IMR-90 (cell line): ENCODE measurements around the gene PPIP5K2. TPM values are rescaled to one million over a fixed set of nuclear protein-coding genes. Genes with fewer than 3 reads are reported as not detected.
"Not testable (repeated sequence)": the region's sequence is repeated elsewhere in the genome, so short reads cannot be mapped to it uniquely, and the experiment has no call there.

Experiments used
- ATAC-seq: fragments of 200-7000 bp; cut with Tn5 transposase; 2 replicates; pipeline ENCODE4 v1.9.1; 2020; ENCODE audit warnings: low read depth, mild to moderate bottlenecking, moderate library complexity
- BruUV-seq: library from RNA; stranded (reverse); fragments of 400-500 nt; replicated peaks from 2 replicates; lab custom pipeline; 2021; lab: Mats Ljungman, UMichigan
- CTCF ChIA-PET: fragments of 300-600 bp; formaldehyde crosslinking; extraction: SDS; loops from one replicate; lab custom pipeline; 2021; ENCODE audit warnings: antibody characterized with exemption; lab: Yijun Ruan, JAX
- POLR2A ChIA-PET: fragments of 300-600 bp; sonication (Branson Sonifier 250); formaldehyde crosslinking; loops from one replicate; lab custom pipeline; 2022; ENCODE audit warnings: antibody characterized with exemption; ENCODE audit not compliant: unreplicated experiment; lab: Charles Lee
- DNase-seq: peaks from one replicate; pipeline ENCODE4 v3.0.0; 2013
- H2AFZ ChIP-seq: replicated peaks from 2 replicates; pipeline ENCODE3; 2013; ENCODE audit warnings: low read length, mild to moderate bottlenecking; ENCODE audit not compliant: poor library complexity
- H2AK5ac ChIP-seq: 2 replicates; pipeline ENCODE4 v1.6.1; 2013; ENCODE audit warnings: low read depth, low read length, inconsistent platforms
- H2AK9ac ChIP-seq: replicated peaks from 2 replicates; pipeline ENCODE3; 2013; ENCODE audit warnings: mild to moderate bottlenecking, low read depth, low read length, moderate library complexity; ENCODE audit not compliant: poor library complexity
- H2BK120ac ChIP-seq: 2 replicates; pipeline ENCODE4 v1.6.1; 2013; ENCODE audit warnings: low read depth, low read length, inconsistent platforms
- H2BK15ac ChIP-seq: 3 replicates; pipeline ENCODE4 v1.6.1; 2013; ENCODE audit warnings: low read depth, low read length, inconsistent platforms
- H2BK20ac ChIP-seq: 2 replicates; pipeline ENCODE4 v1.6.1; 2013; ENCODE audit warnings: low read depth, mild to moderate bottlenecking, inconsistent platforms, low read length, moderate library complexity
- H2BK5ac ChIP-seq: 2 replicates; pipeline ENCODE4 v1.6.1; 2013; ENCODE audit warnings: mild to moderate bottlenecking, low read depth, low read length, inconsistent platforms; ENCODE audit not compliant: poor library complexity, severe bottlenecking
- H3K14ac ChIP-seq: replicated peaks from 2 replicates; pipeline ENCODE4 v1.6.1; 2013; ENCODE audit warnings: low read depth, low read length, inconsistent platforms
- H3K18ac ChIP-seq: 2 replicates; pipeline ENCODE4 v1.6.1; 2013; ENCODE audit warnings: low read depth, low read length, control low read depth
- H3K23ac ChIP-seq: 2 replicates; pipeline ENCODE4 v1.6.1; 2013; ENCODE audit warnings: low read depth, low read length, inconsistent platforms
- H3K27ac ChIP-seq: 2 replicates; pipeline ENCODE4 v1.5.1; 2013; ENCODE audit warnings: mild to moderate bottlenecking, control low read depth, low read length; ENCODE audit not compliant: insufficient read depth
- H3K27me3 ChIP-seq: 2 replicates; pipeline ENCODE4 v1.6.1; 2013; ENCODE audit warnings: low read length; ENCODE audit not compliant: control insufficient read depth, insufficient read depth
- H3K36me3 ChIP-seq: 2 replicates; pipeline ENCODE4 v1.6.1; 2013; ENCODE audit warnings: low read length, mixed read lengths; ENCODE audit not compliant: control insufficient read depth, insufficient read depth
- H3K4ac ChIP-seq: 2 replicates; pipeline ENCODE4 v1.6.1; 2013; ENCODE audit warnings: low read depth, low read length, inconsistent platforms
- H3K4me1 ChIP-seq: 2 replicates; pipeline ENCODE4 v1.6.1; 2013; ENCODE audit warnings: low read length, mixed read lengths; ENCODE audit not compliant: control insufficient read depth, insufficient read depth
- H3K4me2 ChIP-seq: 2 replicates; pipeline ENCODE4 v1.6.1; 2013; ENCODE audit warnings: low read depth, mild to moderate bottlenecking, control low read depth, low read length, moderate library complexity
- H3K4me3 ChIP-seq: 2 replicates; pipeline ENCODE4 v1.5.1; 2013; ENCODE audit warnings: low read depth, mild to moderate bottlenecking, control low read depth, low read length, moderate library complexity; ENCODE audit not compliant: insufficient read depth
- H3K56ac ChIP-seq: 2 replicates; pipeline ENCODE4 v1.6.1; 2013; ENCODE audit warnings: low read length, inconsistent platforms; ENCODE audit not compliant: insufficient read depth; ENCODE audit errors: extremely low read depth
- H3K79me1 ChIP-seq, 2 experiments: 2 replicates each; pipeline ENCODE4 v1.6.1; 2013; ENCODE audit warnings: low read length in 2 of 2, inconsistent platforms in 1 of 2, low read depth in 1 of 2
- H3K9ac ChIP-seq: 2 replicates; pipeline ENCODE4 v1.6.1; 2013; ENCODE audit warnings: low read depth, low read length, control low read depth
- H3K9me1 ChIP-seq: 2 replicates; pipeline ENCODE4 v1.6.1; 2013; ENCODE audit warnings: low read length, inconsistent platforms; ENCODE audit not compliant: insufficient read depth
- H3K9me3 ChIP-seq: 2 replicates; pipeline ENCODE4 v1.6.1; 2013; ENCODE audit warnings: low read length; ENCODE audit not compliant: control insufficient read depth, insufficient read depth
- H4K20me1 ChIP-seq: 2 replicates; pipeline ENCODE4 v1.6.1; 2013; ENCODE audit warnings: low read length, inconsistent platforms; ENCODE audit not compliant: insufficient read depth
- H4K5ac ChIP-seq: 2 replicates; pipeline ENCODE4 v1.6.1; 2013; ENCODE audit warnings: mild to moderate bottlenecking, low read depth, low read length, control low read depth
- H4K8ac ChIP-seq, 2 experiments: 2 replicates each; pipeline ENCODE4 v1.6.1; 2013; ENCODE audit warnings: low read depth in 2 of 2, low read length in 2 of 2, control low read depth in 1 of 2, inconsistent platforms in 1 of 2
- H4K91ac ChIP-seq: 2 replicates; pipeline ENCODE4 v1.6.1; 2013; ENCODE audit warnings: low read depth, low read length, inconsistent platforms; ENCODE audit not compliant: insufficient read depth
- CEBPB ChIP-seq: IDR thresholded peaks from 2 replicates; pipeline ENCODE4 v1.6.1; 2012; ENCODE audit warnings: low read depth, low read length, improper control_type of control experiment
- CTCF ChIP-seq: conservative IDR thresholded peaks from 2 replicates; pipeline ENCODE4 v1.5.1; 2012; ENCODE audit warnings: mild to moderate bottlenecking, low read depth, low read length, improper control_type of control experiment
- MAZ ChIP-seq: IDR thresholded peaks from 2 replicates; pipeline ENCODE4 v1.6.1; 2012; ENCODE audit warnings: low read depth, mild to moderate bottlenecking, low read length, improper control_type of control experiment, moderate library complexity, borderline replicate concordance
- MXI1 ChIP-seq: IDR thresholded peaks from 2 replicates; pipeline ENCODE4 v1.6.1; 2012; ENCODE audit warnings: low read depth, mild to moderate bottlenecking, low read length, moderate library complexity, borderline replicate concordance
- POLR2A ChIP-seq: IDR thresholded peaks from 2 replicates; pipeline ENCODE4 v1.6.1; 2012; ENCODE audit warnings: mild to moderate bottlenecking, low read depth, low read length
- RFX5 ChIP-seq: IDR thresholded peaks from 2 replicates; pipeline ENCODE4 v1.8.0; 2012; ENCODE audit warnings: low read depth, mild to moderate bottlenecking, low read length, moderate library complexity
- SMC3 ChIP-seq: fragments of 150-350 bp; IDR thresholded peaks from 2 replicates; pipeline ENCODE4 v1.6.1; 2016; ENCODE audit warnings: low read depth, mild to moderate bottlenecking, antibody characterized with exemption, low read length, moderate library complexity
- WGBS, 2 experiments: methylation state at CpG; one replicate each; pipeline versions ENCODE4 v1.1.5 to v1.1.7; 2013; ENCODE audit warnings: missing lambda C conversion rate in 2 of 2; ENCODE audit not compliant: insufficient read length in 1 of 2; ENCODE audit errors: extremely low coverage in 2 of 2; 5-methylcytosine and 5-hydroxymethylcytosine counted together
- dilution Hi-C: fragments of 300-500 bp; cut with HindIII; formaldehyde crosslinking; loops from one replicate; pipeline ENCODE4 v1.14.3; 2018; ENCODE audit warnings: low sequenced_read_pairs; ENCODE audit not compliant: unreplicated experiment
- in situ Hi-C: fragments of 300-500 bp; cut with MboI; formaldehyde crosslinking; loops from 3 replicates; pipeline ENCODE4 v1.14.3; 2019; ENCODE audit warnings: low sequenced_read_pairs, inconsistent platforms, mixed read lengths
- intact Hi-C: fragments of 100-400 bp; cut with micrococcal nuclease; formaldehyde crosslinking; loops from 2 replicates; pipeline ENCODE4 v1.10.0; 2022
- polyA plus RNA-seq, 3 experiments: library from polyadenylated mRNA; depleted of rRNA; stranded (reverse); fragments of >200 nt; gene quantifications; 2 replicates each; pipeline ENCODE4 v1.2.3, GENCODE V29; 2012; ENCODE audit warnings: low replicate concordance in 1 of 3
- total RNA-seq: library from RNA; depleted of rRNA; stranded (reverse); fragments of >200 nt; gene quantifications from 2 replicates; pipeline ENCODE4 v1.2.3, GENCODE V29; 2012

PPIP5K2 gene
- total and polyA plus RNA-seq, 2 of the 4 experiments (the other 2 are of a cell fraction), result 32.4 to 67.6 TPM

GRCh38 chr5:103203226-103203625, 83.1 kb downstream of the PPIP5K2 start:
- Histone ChIP-seq H4K8ac (no peak overlapping the region), H2AFZ (no peak overlapping the region), H2AK9ac (no peak overlapping the region), H4K91ac (no peak overlapping the region), H3K23ac (no peak overlapping the region), H3K36me3 (peaks cover 3% of the 10 kb centered on the region; the same call in 1 of the 2 replicates), H4K20me1 (no peaks in the 10 kb centered on the region), H2BK120ac (no peak overlapping the region), H2BK15ac (no peak overlapping the region), H3K9me3 (no peaks in the 10 kb centered on the region), H3K79me1 (no peaks in the 10 kb centered on the region), H3K18ac (no peak overlapping the region), H3K27me3 (no peaks in the 10 kb centered on the region), H3K4me1 (no peaks in the 10 kb centered on the region), H3K14ac (no peak overlapping the region), H3K4me3 (no peak overlapping the region), H3K4me2 (no peak overlapping the region), H2BK20ac (no peak overlapping the region), H3K9me1 (peaks cover under 1% of the 10 kb centered on the region; the same call in 1 of the 2 replicates), H3K27ac (no peak overlapping the region), H2BK5ac (no peak overlapping the region), H4K5ac (no peak overlapping the region), H3K9ac (no peak overlapping the region), H3K4ac (no peak overlapping the region), H2AK5ac (no peak overlapping the region), H3K56ac (no peak overlapping the region)
- dilution Hi-C loops, result no loop called here
- ATAC-seq (no peak), DNase-seq (no peak)
- no TSS peak for BruUV-seq
- ChIA-PET CTCF (interaction anchor here (1.4 kb wide), 1 partner anchor 22 kb away, joined by 4 read pairs; no protein-coding TSS in a partner anchor), POLR2A (no interaction called here)
- in situ Hi-C loops, result no loop called here
- TF ChIP-seq POLR2A (no peak), MAZ (no peak), CEBPB (no peak), SMC3 (no peak), CTCF (no peak), RFX5 (no peak), MXI1 (no peak)
- intact Hi-C loops, result no loop called here

GRCh38 chr5:103204990-103205389, 84.9 kb downstream of the PPIP5K2 start:
- POLR2A ChIA-PET, BruUV-seq, H3K79me1 ChIP-seq, H3K4me1 ChIP-seq, H4K91ac ChIP-seq, H3K9ac ChIP-seq, H3K9me3 ChIP-seq, H2AK9ac ChIP-seq, H4K20me1 ChIP-seq, H2AK5ac ChIP-seq, H3K4me3 ChIP-seq, H3K18ac ChIP-seq, dilution Hi-C loops, in situ Hi-C loops, H4K5ac ChIP-seq, H2BK20ac ChIP-seq, H3K4me2 ChIP-seq, H2BK15ac ChIP-seq, H3K4ac ChIP-seq, H3K56ac ChIP-seq, ATAC-seq, H3K27me3 ChIP-seq, CTCF ChIA-PET, H2AFZ ChIP-seq, DNase-seq, H2BK120ac ChIP-seq, H3K36me3 ChIP-seq, H3K23ac ChIP-seq, H3K27ac ChIP-seq, H4K8ac ChIP-seq, H2BK5ac ChIP-seq, intact Hi-C loops, H3K9me1 ChIP-seq, H3K14ac ChIP-seq: not testable (repeated sequence)
- WGBS, 2 experiments, result no CpG with 5 or more reads among the region's 3 CpGs
